ENCODE measurements around the gene UBASH3A. TPM values are rescaled to one million over a fixed set of nuclear protein-coding genes. Genes with fewer than 3 reads are reported as not detected.

UBASH3A gene
- total RNA-seq, 3 donors from 2014 or later = 0.32 to 1.5 (median 0.66) TPM

- H3K36me3 ChIP-seq = no peaks in the 10 kb centered on the region
- H3K27me3 ChIP-seq = no peaks in the 10 kb centered on the region
- no peak overlapping the region for H3K4me3 ChIP-seq
- TF ChIP-seq POLR2AphosphoS5 (IDR thresholded peaks at IDR 0.05) (no peak), CTCF (IDR thresholded peaks at IDR 0.05) (no peak), POLR2A (IDR thresholded peaks at IDR 0.05) (no peak)
- H3K9me3 ChIP-seq = no peaks in the 10 kb centered on the region
- no peak overlapping the region for H3K27ac ChIP-seq
- intact Hi-C loops (cut with DNase I; ENCODE audit: low total_unique reads) = no loop called here
- DNase-seq (ENCODE audit: low spot score in 2 of 2) = no peak
- H3K4me1 ChIP-seq = no peaks in the 10 kb centered on the region
Measured at GRCh38 chr21:42453224-42453985, 49.7 kb downstream of the UBASH3A start.

GRCh38 chr21:42453986-42454570 lies 50.4 kb downstream of the UBASH3A start:
- H3K4me1 ChIP-seq = no peaks in the 10 kb centered on the region
- DNase-seq (ENCODE audit: low spot score in 2 of 2) = no peak

GRCh38 chr21:42454786-42455185 lies 51.1 kb downstream of the UBASH3A start:
- no peaks in the 10 kb centered on the region for H3K4me1 ChIP-seq
- no peaks in the 10 kb centered on the region for H3K27me3 ChIP-seq
- TF ChIP-seq POLR2AphosphoS5 (IDR thresholded peaks at IDR 0.05) (no peak), POLR2A (IDR thresholded peaks at IDR 0.05) (no peak), CTCF (IDR thresholded peaks at IDR 0.05) (no peak)
- no peak for DNase-seq (ENCODE audit: low spot score in 2 of 2)
- no peak overlapping the region for H3K4me3 ChIP-seq
- no peaks in the 10 kb centered on the region for H3K36me3 ChIP-seq
- intact Hi-C loops (cut with DNase I; ENCODE audit: low total_unique reads) = no loop called here
- H3K27ac ChIP-seq = no peak overlapping the region
- no peaks in the 10 kb centered on the region for H3K9me3 ChIP-seq

More at GRCh38 chr21:42453986-42454570, 50.4 kb downstream of the UBASH3A start:
- TF ChIP-seq POLR2AphosphoS5 (IDR thresholded peaks at IDR 0.05) = no peak
- no peak for TF ChIP-seq POLR2A (IDR thresholded peaks at IDR 0.05)
- TF ChIP-seq CTCF (IDR thresholded peaks at IDR 0.05) = no peak
- H3K27ac ChIP-seq = no peak overlapping the region
- H3K27me3 ChIP-seq = no peaks in the 10 kb centered on the region
- no peaks in the 10 kb centered on the region for H3K36me3 ChIP-seq
- H3K9me3 ChIP-seq = no peaks in the 10 kb centered on the region
- intact Hi-C loops (cut with DNase I; ENCODE audit: low total_unique reads) = no loop called here
- no peak overlapping the region for H3K4me3 ChIP-seq

GRCh38 chr21:42455196-42455595 lies 51.5 kb downstream of the UBASH3A start:
- no peaks in the 10 kb centered on the region for H3K27me3 ChIP-seq
- intact Hi-C loops (cut with DNase I; ENCODE audit: low total_unique reads) = no loop called here
- no peak overlapping the region for H3K27ac ChIP-seq
- no peak for DNase-seq (ENCODE audit: low spot score in 2 of 2)
- no peaks in the 10 kb centered on the region for H3K9me3 ChIP-seq
- TF ChIP-seq CTCF (IDR thresholded peaks at IDR 0.05) (no peak), POLR2A (IDR thresholded peaks at IDR 0.05) (no peak), POLR2AphosphoS5 (IDR thresholded peaks at IDR 0.05) (no peak)
- H3K4me3 ChIP-seq = no peak overlapping the region
- no peaks in the 10 kb centered on the region for H3K36me3 ChIP-seq
- H3K4me1 ChIP-seq = no peaks in the 10 kb centered on the region

GRCh38 chr21:42455754-42456440 lies 52.2 kb downstream of the UBASH3A start:
- no peak for TF ChIP-seq CTCF (IDR thresholded peaks at IDR 0.05)
- TF ChIP-seq POLR2AphosphoS5 (IDR thresholded peaks at IDR 0.05) = no peak
- TF ChIP-seq POLR2A (IDR thresholded peaks at IDR 0.05) = no peak
- H3K4me3 ChIP-seq = no peak overlapping the region
- DNase-seq (ENCODE audit: low spot score in 2 of 2) = no peak

More at GRCh38 chr21:42455754-42456440, 52.2 kb downstream of the UBASH3A start:
- Histone ChIP-seq H3K27ac (no peak overlapping the region), H3K27me3 (no peaks in the 10 kb centered on the region), H3K9me3 (no peaks in the 10 kb centered on the region), H3K4me1 (no peaks in the 10 kb centered on the region), H3K36me3 (no peaks in the 10 kb centered on the region)
- intact Hi-C loops (cut with DNase I; ENCODE audit: low total_unique reads) = no loop called here
